ENCODE data around the gene MXRA8.

GRCh38 chr1:1328254-1328653 is 30.1 kb downstream of the MXRA8 start:
- TF ChIP-seq CTCF (IDR thresholded peaks at IDR 0.05) (no peak), POLR2A (IDR thresholded peaks at IDR 0.05) (no peak), POLR2AphosphoS5 (IDR thresholded peaks at IDR 0.05; ENCODE audit: insufficient read depth in 1 of 2, low read depth in 1 of 2) (no peak)

Data from vagina (tissue), 2 donors.